ENCODE measurements around the gene STBD1.
"Not testable (repeated sequence)": the region's sequence is repeated elsewhere in the genome, so short reads cannot be mapped to it uniquely, and the experiment has no call there.

STBD1 gene

GRCh38 chr4:76282941-76283689 is 23.4 kb upstream of the STBD1 start:
- ChIA-PET CTCF (interaction anchor here (1.4 kb wide), 1 partner anchor 12 kb away, joined by 3 read pairs; no protein-coding TSS in a partner anchor), POLR2A (no interaction called here)
- H3K9me3 ChIP-seq (ENCODE audit: control extremely low read depth in 1 of 5, control insufficient read depth in 4 of 5, insufficient read depth in 2 of 5, low read depth in 1 of 5, low read length in 4 of 5), result peaks cover 0 to 2% (median 0%) of the 10 kb centered on the region in 5 experiments
- H3K27ac ChIP-seq (ENCODE audit: insufficient read depth in 1 of 2, low read depth in 1 of 2, low read length in 2 of 2, poor library complexity in 1 of 2, severe bottlenecking in 2 of 2), result no peak overlapping the region
- no peaks in the 10 kb centered on the region for H3K36me3 ChIP-seq (ENCODE audit: control insufficient read depth in 4 of 4, insufficient read depth in 4 of 4, low read length in 3 of 4)
- DNase-seq, result no peak
- no peaks in the 10 kb centered on the region for H3K27me3 ChIP-seq (replicated peaks in 2 of 5; ENCODE audit: control insufficient read depth in 4 of 5, insufficient read depth in 5 of 5, low read length in 4 of 5)
- H3K4me3 ChIP-seq (ENCODE audit: control insufficient read depth in 1 of 7, extremely low read depth in 1 of 7, insufficient read depth in 4 of 7, low read depth in 2 of 7, low read length in 6 of 7), result no peak overlapping the region
- no peaks in the 10 kb centered on the region for H3K4me1 ChIP-seq (ENCODE audit: control extremely low read depth in 1 of 4, control insufficient read depth in 4 of 4, insufficient read depth in 4 of 4, low read length in 3 of 4)
- WGBS (ENCODE audit: insufficient coverage), result 98% methylated on average over 6 of the region's 6 CpGs

- no peak for DNase-seq
- ChIA-PET CTCF (no interaction called here), POLR2A (no interaction called here)
- H3K9me3 ChIP-seq (ENCODE audit: control extremely low read depth in 1 of 5, control insufficient read depth in 4 of 5, insufficient read depth in 2 of 5, low read depth in 1 of 5, low read length in 4 of 5), result peaks cover 0 to 2% (median 0%) of the 10 kb centered on the region in 5 experiments
- no peak overlapping the region for H3K27ac ChIP-seq (ENCODE audit: insufficient read depth in 1 of 2, low read depth in 1 of 2, low read length in 2 of 2, poor library complexity in 1 of 2, severe bottlenecking in 2 of 2)
- no peaks in the 10 kb centered on the region for H3K4me1 ChIP-seq (ENCODE audit: control extremely low read depth in 1 of 4, control insufficient read depth in 4 of 4, insufficient read depth in 4 of 4, low read length in 3 of 4)
- no peak overlapping the region for H3K4me3 ChIP-seq (ENCODE audit: control insufficient read depth in 1 of 7, extremely low read depth in 1 of 7, insufficient read depth in 4 of 7, low read depth in 2 of 7, low read length in 6 of 7)
- no peaks in the 10 kb centered on the region for H3K36me3 ChIP-seq (ENCODE audit: control insufficient read depth in 4 of 4, insufficient read depth in 4 of 4, low read length in 3 of 4)
- no peaks in the 10 kb centered on the region for H3K27me3 ChIP-seq (replicated peaks in 2 of 5; ENCODE audit: control insufficient read depth in 4 of 5, insufficient read depth in 5 of 5, low read length in 4 of 5)
- 100% methylated on average over 1 of the region's 4 CpGs for WGBS (ENCODE audit: insufficient coverage)
These were observed 22.6 kb upstream of the STBD1 start for GRCh38 chr4:76283900-76284299.

GRCh38 chr4:76287811-76288210 is 18.7 kb upstream of the STBD1 start:
- H3K36me3 ChIP-seq (ENCODE audit: control insufficient read depth in 4 of 4, insufficient read depth in 4 of 4, low read length in 3 of 4); POLR2A ChIA-PET; DNase-seq; H3K27me3 ChIP-seq (replicated peaks in 2 of 5; ENCODE audit: control insufficient read depth in 4 of 5, insufficient read depth in 5 of 5, low read length in 4 of 5); H3K4me3 ChIP-seq (ENCODE audit: control insufficient read depth in 1 of 7, extremely low read depth in 1 of 7, insufficient read depth in 4 of 7, low read depth in 2 of 7, low read length in 6 of 7); H3K4me1 ChIP-seq (ENCODE audit: control extremely low read depth in 1 of 4, control insufficient read depth in 4 of 4, insufficient read depth in 4 of 4, low read length in 3 of 4); H3K27ac ChIP-seq (ENCODE audit: insufficient read depth in 1 of 2, low read depth in 1 of 2, low read length in 2 of 2, poor library complexity in 1 of 2, severe bottlenecking in 2 of 2); H3K9me3 ChIP-seq (ENCODE audit: control extremely low read depth in 1 of 5, control insufficient read depth in 4 of 5, insufficient read depth in 2 of 5, low read depth in 1 of 5, low read length in 4 of 5): not testable (repeated sequence)
- WGBS (ENCODE audit: insufficient coverage), result 95% methylated on average over 2 of the region's 3 CpGs
- CTCF ChIA-PET, result interaction anchor here (2.0 kb wide), 1 partner anchor 9 kb away, joined by 4 read pairs; no protein-coding TSS in a partner anchor

- no peak overlapping the region for H3K4me3 ChIP-seq (ENCODE audit: control insufficient read depth in 1 of 7, extremely low read depth in 1 of 7, insufficient read depth in 4 of 7, low read depth in 2 of 7, low read length in 6 of 7)
- POLR2A ChIA-PET, result no interaction called here
- no peak for DNase-seq
- peaks cover 0 to 15% (median 4%) of the 10 kb centered on the region in 5 experiments for H3K9me3 ChIP-seq (ENCODE audit: control extremely low read depth in 1 of 5, control insufficient read depth in 4 of 5, insufficient read depth in 2 of 5, low read depth in 1 of 5, low read length in 4 of 5)
- WGBS (ENCODE audit: insufficient coverage), result 94% methylated on average over 2 of the region's 3 CpGs
- H3K4me1 ChIP-seq (ENCODE audit: control extremely low read depth in 1 of 4, control insufficient read depth in 4 of 4, insufficient read depth in 4 of 4, low read length in 3 of 4), result peaks cover 0 to 4% (median 0%) of the 10 kb centered on the region in 4 experiments
- no peaks in the 10 kb centered on the region for H3K36me3 ChIP-seq (ENCODE audit: control insufficient read depth in 4 of 4, insufficient read depth in 4 of 4, low read length in 3 of 4)
- H3K27ac ChIP-seq (ENCODE audit: insufficient read depth in 1 of 2, low read depth in 1 of 2, low read length in 2 of 2, poor library complexity in 1 of 2, severe bottlenecking in 2 of 2), result no peak overlapping the region
- CTCF ChIA-PET, result no interaction called here
- H3K27me3 ChIP-seq (replicated peaks in 2 of 5; ENCODE audit: control insufficient read depth in 4 of 5, insufficient read depth in 5 of 5, low read length in 4 of 5), result no peaks in the 10 kb centered on the region
These were observed 13.8 kb upstream of the STBD1 start for GRCh38 chr4:76292730-76293129.

GRCh38 chr4:76293772-76294171 is 12.8 kb upstream of the STBD1 start:
- H3K27me3 ChIP-seq (replicated peaks in 2 of 5; ENCODE audit: control insufficient read depth in 4 of 5, insufficient read depth in 5 of 5, low read length in 4 of 5), result no peaks in the 10 kb centered on the region
- no peaks in the 10 kb centered on the region for H3K36me3 ChIP-seq (ENCODE audit: control insufficient read depth in 4 of 4, insufficient read depth in 4 of 4, low read length in 3 of 4)
- no peak overlapping the region for H3K4me3 ChIP-seq (ENCODE audit: control insufficient read depth in 1 of 7, extremely low read depth in 1 of 7, insufficient read depth in 4 of 7, low read depth in 2 of 7, low read length in 6 of 7)
- no peak overlapping the region for H3K27ac ChIP-seq (ENCODE audit: insufficient read depth in 1 of 2, low read depth in 1 of 2, low read length in 2 of 2, poor library complexity in 1 of 2, severe bottlenecking in 2 of 2)
- POLR2A ChIA-PET, result interaction anchor here (0.6 kb wide), 1 partner anchor 24 kb away, joined by 3 read pairs; no protein-coding TSS in a partner anchor
- no peak for DNase-seq
- H3K4me1 ChIP-seq (ENCODE audit: control extremely low read depth in 1 of 4, control insufficient read depth in 4 of 4, insufficient read depth in 4 of 4, low read length in 3 of 4), result peaks cover 0 to 4% (median 0%) of the 10 kb centered on the region in 4 experiments
- WGBS (ENCODE audit: insufficient coverage), result 100% methylated on average over 2 of the region's 2 CpGs
- H3K9me3 ChIP-seq (ENCODE audit: control extremely low read depth in 1 of 5, control insufficient read depth in 4 of 5, insufficient read depth in 2 of 5, low read depth in 1 of 5, low read length in 4 of 5), result peaks cover 0 to 22% (median 8%) of the 10 kb centered on the region in 5 experiments
- CTCF ChIA-PET, result no interaction called here

- no peak for DNase-seq
- no peaks in the 10 kb centered on the region for H3K36me3 ChIP-seq (ENCODE audit: control insufficient read depth in 4 of 4, insufficient read depth in 4 of 4, low read length in 3 of 4)
- H3K9me3 ChIP-seq (ENCODE audit: control extremely low read depth in 1 of 5, control insufficient read depth in 4 of 5, insufficient read depth in 2 of 5, low read depth in 1 of 5, low read length in 4 of 5), result peaks cover 0 to 21% (median 8%) of the 10 kb centered on the region in 5 experiments
- CTCF ChIA-PET, result interaction anchor here (0.7 to 1.4 kb wide), 6 partner anchors 9 to 81 kb away, joined by 3 to 6 read pairs (median 3); partner anchors contain the start of gene STBD1
- 100% methylated on average over 3 of the region's 3 CpGs for WGBS (ENCODE audit: insufficient coverage)
- no peaks in the 10 kb centered on the region for H3K27me3 ChIP-seq (replicated peaks in 2 of 5; ENCODE audit: control insufficient read depth in 4 of 5, insufficient read depth in 5 of 5, low read length in 4 of 5)
- H3K27ac ChIP-seq (ENCODE audit: insufficient read depth in 1 of 2, low read depth in 1 of 2, low read length in 2 of 2, poor library complexity in 1 of 2, severe bottlenecking in 2 of 2), result no peak overlapping the region
- H3K4me3 ChIP-seq (ENCODE audit: control insufficient read depth in 1 of 7, extremely low read depth in 1 of 7, insufficient read depth in 4 of 7, low read depth in 2 of 7, low read length in 6 of 7), result no peak overlapping the region
- POLR2A ChIA-PET, result no interaction called here
- H3K4me1 ChIP-seq (ENCODE audit: control extremely low read depth in 1 of 4, control insufficient read depth in 4 of 4, insufficient read depth in 4 of 4, low read length in 3 of 4), result peaks cover 4 to 20% (median 13%) of the 10 kb centered on the region in 4 experiments
These were observed 10.2 kb upstream of the STBD1 start for GRCh38 chr4:76296286-76296820.

- no peak overlapping the region for H3K4me3 ChIP-seq (ENCODE audit: control insufficient read depth in 1 of 7, extremely low read depth in 1 of 7, insufficient read depth in 4 of 7, low read depth in 2 of 7, low read length in 6 of 7)
- no peak overlapping the region for H3K27ac ChIP-seq (ENCODE audit: insufficient read depth in 1 of 2, low read depth in 1 of 2, low read length in 2 of 2, poor library complexity in 1 of 2, severe bottlenecking in 2 of 2)
- H3K27me3 ChIP-seq (replicated peaks in 2 of 5; ENCODE audit: control insufficient read depth in 4 of 5, insufficient read depth in 5 of 5, low read length in 4 of 5), result no peaks in the 10 kb centered on the region
- DNase-seq, result no peak
- no peaks in the 10 kb centered on the region for H3K36me3 ChIP-seq (ENCODE audit: control insufficient read depth in 4 of 4, insufficient read depth in 4 of 4, low read length in 3 of 4)
- peaks cover 0 to 21% (median 8%) of the 10 kb centered on the region in 5 experiments for H3K9me3 ChIP-seq (ENCODE audit: control extremely low read depth in 1 of 5, control insufficient read depth in 4 of 5, insufficient read depth in 2 of 5, low read depth in 1 of 5, low read length in 4 of 5)
- POLR2A ChIA-PET, result no interaction called here
- CTCF ChIA-PET, result interaction anchor here (0.7 to 1.7 kb wide), 2 partner anchors 20 to 30 kb away, joined by 3 to 5 read pairs; no protein-coding TSS in a partner anchor
- peaks cover 15 to 37% (median 26%) of the 10 kb centered on the region in 4 experiments for H3K4me1 ChIP-seq (ENCODE audit: control extremely low read depth in 1 of 4, control insufficient read depth in 4 of 4, insufficient read depth in 4 of 4, low read length in 3 of 4)
These were observed 8.3 kb upstream of the STBD1 start for GRCh38 chr4:76298227-76298626.

Measured in common myeloid progenitor, CD34-positive (primary cell).